ENCODE results near the gene RPGRIP1L. TPM values are rescaled to one million over a fixed set of nuclear protein-coding genes. Genes with fewer than 3 reads are reported as not detected.

The RPGRIP1L gene
- total RNA-seq, 1 donor from 2014 or later: 7.0 TPM

Other genes with a start within 250 kb of the RPGRIP1L start
- 49.0 and 56.4 TPM in 2 replicates for gene AKTIP, start 200.7 kb downstream of the RPGRIP1L start, total RNA-seq
- gene FTO, start 297 bp upstream of the RPGRIP1L start, total RNA-seq: 62.6 and 113 TPM in 2 replicates

Data from dermis blood vessel endothelial cell (primary cell).